ENCODE data around the gene C6orf62.

DNA sequence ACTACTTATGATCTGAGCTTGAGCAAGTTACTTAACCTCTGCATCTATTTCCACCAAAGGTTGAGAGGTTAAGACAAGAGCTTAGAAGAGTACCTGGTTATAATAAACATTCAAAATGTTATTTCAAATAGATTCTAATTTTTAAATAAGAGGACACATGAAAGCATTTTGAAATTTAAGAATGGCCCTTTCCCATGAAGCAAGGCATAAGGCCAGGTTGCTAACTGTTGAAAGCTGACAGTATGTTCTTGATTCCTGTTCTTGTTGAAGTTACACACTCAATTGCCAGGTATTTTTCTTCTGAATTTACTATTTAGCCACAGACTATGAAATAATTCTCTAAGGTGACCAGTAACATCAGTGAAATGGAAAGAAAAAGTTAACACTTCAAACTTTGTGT, 14.5 kb downstream of the C6orf62 start:
- TF ChIP-seq, protein P1, sequence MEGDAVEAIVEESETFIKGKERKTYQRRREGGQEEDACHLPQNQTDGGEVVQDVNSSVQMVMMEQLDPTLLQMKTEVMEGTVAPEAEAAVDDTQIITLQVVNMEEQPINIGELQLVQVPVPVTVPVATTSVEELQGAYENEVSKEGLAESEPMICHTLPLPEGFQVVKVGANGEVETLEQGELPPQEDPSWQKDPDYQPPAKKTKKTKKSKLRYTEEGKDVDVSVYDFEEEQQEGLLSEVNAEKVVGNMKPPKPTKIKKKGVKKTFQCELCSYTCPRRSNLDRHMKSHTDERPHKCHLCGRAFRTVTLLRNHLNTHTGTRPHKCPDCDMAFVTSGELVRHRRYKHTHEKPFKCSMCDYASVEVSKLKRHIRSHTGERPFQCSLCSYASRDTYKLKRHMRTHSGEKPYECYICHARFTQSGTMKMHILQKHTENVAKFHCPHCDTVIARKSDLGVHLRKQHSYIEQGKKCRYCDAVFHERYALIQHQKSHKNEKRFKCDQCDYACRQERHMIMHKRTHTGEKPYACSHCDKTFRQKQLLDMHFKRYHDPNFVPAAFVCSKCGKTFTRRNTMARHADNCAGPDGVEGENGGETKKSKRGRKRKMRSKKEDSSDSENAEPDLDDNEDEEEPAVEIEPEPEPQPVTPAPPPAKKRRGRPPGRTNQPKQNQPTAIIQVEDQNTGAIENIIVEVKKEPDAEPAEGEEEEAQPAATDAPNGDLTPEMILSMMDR (IDR thresholded peaks at IDR 0.05; ENCODE audit: insufficient read depth, low read length), result no peak
- no peak for TF ChIP-seq POLR2AphosphoS5 (IDR thresholded peaks at IDR 0.05; ENCODE audit: low read depth)
- TF ChIP-seq, protein P2, sequence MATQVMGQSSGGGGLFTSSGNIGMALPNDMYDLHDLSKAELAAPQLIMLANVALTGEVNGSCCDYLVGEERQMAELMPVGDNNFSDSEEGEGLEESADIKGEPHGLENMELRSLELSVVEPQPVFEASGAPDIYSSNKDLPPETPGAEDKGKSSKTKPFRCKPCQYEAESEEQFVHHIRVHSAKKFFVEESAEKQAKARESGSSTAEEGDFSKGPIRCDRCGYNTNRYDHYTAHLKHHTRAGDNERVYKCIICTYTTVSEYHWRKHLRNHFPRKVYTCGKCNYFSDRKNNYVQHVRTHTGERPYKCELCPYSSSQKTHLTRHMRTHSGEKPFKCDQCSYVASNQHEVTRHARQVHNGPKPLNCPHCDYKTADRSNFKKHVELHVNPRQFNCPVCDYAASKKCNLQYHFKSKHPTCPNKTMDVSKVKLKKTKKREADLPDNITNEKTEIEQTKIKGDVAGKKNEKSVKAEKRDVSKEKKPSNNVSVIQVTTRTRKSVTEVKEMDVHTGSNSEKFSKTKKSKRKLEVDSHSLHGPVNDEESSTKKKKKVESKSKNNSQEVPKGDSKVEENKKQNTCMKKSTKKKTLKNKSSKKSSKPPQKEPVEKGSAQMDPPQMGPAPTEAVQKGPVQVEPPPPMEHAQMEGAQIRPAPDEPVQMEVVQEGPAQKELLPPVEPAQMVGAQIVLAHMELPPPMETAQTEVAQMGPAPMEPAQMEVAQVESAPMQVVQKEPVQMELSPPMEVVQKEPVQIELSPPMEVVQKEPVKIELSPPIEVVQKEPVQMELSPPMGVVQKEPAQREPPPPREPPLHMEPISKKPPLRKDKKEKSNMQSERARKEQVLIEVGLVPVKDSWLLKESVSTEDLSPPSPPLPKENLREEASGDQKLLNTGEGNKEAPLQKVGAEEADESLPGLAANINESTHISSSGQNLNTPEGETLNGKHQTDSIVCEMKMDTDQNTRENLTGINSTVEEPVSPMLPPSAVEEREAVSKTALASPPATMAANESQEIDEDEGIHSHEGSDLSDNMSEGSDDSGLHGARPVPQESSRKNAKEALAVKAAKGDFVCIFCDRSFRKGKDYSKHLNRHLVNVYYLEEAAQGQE (IDR thresholded peaks at IDR 0.05; ENCODE audit: insufficient replicate concordance, low read depth), result no peak
- no peak for TF ChIP-seq GABPA (IDR thresholded peaks at IDR 0.05; ENCODE audit: low read depth)

Measured in HL-60 (cell line).